NCI-H446 (cell line): Measurements from ENCODE around the gene CIB4.

ENCODE experiments used
- DNase-seq, 2 experiments: peaks; one replicate each; lab custom pipeline; 2025; lab: John Stamatoyannopoulos, UW

Gene CIB4

DNA sequence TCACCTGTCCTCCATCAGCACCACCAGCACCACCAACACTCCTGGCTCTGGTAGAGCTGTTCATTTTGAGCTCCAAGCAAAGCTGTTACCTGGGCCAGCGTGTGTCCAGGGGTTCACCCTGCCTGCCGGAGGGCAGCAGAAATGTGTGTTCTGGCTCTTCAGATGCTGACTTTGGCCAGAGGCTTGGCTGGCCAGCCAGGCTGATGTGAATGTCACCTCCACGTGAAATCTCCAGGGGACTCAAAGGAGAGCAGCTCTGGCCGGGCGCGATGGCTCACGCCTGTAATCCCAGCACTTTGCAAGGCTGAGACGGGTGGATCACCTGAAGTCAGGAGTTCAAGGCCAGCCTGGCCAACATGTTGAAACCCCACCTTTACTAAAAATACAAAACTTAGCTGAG is 33.5 kb downstream of the CIB4 start:
- DNase-seq, result no peak

DNA sequence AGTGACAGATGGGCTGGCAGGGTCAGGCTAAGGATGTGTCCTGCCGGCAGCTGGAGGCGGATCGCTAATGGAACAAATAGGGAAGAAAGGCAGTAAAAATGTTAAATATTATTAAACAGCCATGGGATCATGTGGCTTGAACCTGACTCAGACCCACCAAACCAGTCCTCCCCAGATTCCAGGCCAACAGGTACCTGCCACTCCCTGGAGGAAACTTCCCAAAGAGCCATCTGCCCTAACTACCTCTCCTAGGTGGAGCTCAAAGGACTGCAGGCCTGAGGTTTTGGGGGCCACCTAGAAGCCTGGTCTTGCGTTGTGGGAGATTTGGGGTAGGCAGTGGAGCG is 34.3 kb downstream of the CIB4 start:
- no peak for DNase-seq

DNA sequence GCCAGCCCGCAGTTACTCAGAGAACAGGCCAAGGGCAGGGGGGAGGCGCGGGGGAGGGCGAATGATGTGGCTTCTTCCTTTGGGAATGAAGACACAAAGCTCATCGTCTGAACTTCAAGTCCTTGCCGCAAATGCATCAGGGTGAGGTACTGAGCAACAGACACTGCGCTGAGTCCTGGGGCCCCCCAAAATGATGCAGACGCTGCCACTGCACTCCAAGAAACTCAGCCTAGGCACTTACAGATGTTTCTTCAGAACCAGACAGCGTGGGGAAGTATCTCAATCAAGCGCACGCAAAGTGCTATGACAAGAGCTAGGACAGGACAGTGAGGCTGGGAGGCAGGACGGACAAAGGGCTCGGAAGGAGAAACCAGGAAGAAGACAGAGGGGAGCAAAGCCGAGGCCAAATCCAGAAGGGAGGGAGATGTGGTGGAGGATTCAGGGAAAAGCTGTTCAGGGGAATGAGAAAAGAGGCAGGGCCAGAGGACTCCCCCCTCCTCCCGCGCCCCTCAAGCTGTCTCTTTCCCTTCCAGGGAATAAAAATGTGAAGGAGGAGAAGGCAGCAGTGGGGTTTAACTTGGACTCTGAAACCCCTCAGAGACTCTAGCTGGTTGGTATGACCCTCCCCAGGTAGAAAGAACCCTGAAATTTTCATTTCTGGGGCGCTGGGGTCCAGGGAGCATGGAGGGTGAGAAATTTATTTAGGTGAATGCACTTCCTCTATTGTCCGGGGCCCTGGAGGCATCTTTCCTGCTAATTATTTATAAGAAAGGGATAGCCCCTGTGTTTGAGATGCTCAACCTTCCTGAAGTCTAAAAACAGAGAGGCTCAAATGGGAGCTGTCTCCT is 34.9 kb downstream of the CIB4 start:
- DNase-seq, result peak in 1 of 2 experiments; percentile 17

DNA sequence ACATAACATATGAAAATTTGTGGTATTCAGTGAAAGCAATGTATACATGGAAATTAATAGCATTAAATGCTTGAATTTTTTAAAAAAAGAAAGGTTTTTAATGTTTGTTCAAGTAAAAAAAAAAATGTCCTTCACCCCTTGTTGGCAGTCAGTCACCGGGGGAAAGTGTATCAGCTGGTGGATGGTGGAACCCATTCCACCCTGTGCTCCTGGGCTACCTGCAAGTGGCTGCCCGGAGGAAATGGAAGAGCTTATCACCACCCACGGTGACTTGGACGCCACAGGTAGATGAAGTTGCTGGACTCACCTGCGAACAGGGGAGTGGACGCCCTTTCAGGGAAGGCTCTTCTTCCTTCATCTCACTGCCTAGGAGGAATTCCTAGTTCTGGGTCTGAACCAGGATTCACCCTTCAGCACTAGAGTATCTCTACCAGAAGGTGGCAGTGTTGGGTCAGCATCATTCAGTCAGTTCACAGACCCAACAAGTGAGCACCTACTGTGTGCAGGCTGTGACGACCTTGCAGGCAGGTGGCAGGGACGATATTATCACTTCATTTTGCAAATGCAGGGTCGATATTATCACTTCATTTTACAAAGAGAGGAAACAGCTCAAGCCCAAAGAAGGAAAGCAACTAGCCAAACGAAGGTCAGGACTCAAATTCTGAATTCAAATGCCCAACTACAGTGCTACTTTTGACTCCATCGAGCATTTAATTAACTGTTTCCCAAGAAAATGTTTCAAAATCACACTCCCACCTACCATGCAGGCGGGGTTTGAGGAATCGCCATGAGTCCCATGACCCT is 35.8 kb downstream of the CIB4 start:
- peak; percentile 41 to 76 for DNase-seq

DNA sequence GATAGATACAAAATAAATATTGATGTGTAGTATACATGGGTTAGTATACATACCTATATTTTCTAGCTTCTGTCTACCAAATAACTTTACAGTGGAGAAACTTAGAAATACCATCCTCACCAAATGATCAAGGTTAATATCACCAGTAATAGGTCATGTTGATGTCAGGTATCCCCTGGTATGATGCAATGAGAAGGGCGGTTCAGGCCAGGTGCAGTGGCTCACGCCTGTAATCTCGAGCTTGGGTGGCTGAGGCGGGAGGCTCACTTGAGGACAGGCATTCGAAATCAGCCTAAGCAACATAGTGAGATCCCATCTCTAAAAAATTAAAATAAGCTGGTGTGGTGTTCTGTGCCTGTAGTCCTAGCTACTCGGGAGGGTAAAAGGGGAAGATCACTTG is 38.6 kb downstream of the CIB4 start:
- no peak for DNase-seq

DNA sequence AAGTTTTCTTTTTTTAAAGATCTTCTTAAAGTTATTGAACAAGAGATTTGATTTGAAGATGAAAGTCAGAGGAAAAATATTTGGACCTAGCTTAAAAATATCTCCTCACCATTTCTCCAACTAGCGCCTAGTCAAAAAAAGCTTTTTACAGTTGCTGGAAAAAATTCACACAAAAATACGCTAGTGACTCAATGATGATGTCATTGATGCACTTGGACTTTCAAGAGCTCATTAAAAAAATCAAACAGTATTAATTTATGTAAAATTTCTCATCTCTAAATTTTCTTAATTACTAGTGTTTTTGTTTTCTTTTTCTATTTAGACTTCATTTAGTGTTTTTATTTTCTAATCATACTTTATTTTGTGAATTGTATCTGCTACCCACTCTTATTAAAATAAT is 41.8 kb downstream of the CIB4 start:
- no peak for DNase-seq

- DNase-seq, result no peak
Observed at GRCh38 chr2:26598996-26599373, 42.2 kb downstream of the CIB4 start.

DNA sequence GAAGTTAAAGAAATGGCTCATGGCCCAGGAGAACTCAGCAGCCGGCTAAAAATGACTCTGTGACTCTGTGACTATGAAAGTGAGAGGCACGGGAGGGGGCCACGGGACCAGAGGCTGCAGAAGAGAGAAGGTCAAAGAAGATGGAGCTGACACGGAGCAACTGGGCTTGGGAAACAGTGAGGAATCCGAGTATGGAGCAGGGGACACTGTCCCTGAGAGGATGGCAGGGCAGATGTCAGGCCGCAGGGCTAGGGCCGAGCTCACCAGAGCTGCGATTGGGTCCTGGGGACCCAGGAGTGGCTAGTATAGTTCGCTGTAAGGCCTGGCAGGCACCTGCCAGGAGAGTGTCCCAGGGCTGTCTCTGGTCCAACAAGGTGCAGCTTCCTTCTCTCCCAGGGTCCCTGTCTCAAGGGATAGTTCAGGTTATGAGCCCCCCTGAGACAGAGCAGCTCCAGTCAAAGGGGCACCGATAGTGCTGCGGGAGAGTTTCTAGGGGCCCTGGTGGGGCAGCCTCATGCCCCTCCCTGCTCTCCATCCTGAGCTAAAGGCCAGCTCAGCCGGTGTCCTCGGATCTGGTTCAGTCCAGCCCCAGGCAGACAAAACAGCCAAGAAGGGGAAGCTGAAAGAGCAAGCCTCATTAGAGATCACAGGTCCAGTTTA is 42.7 kb downstream of the CIB4 start:
- no peak for DNase-seq

DNA sequence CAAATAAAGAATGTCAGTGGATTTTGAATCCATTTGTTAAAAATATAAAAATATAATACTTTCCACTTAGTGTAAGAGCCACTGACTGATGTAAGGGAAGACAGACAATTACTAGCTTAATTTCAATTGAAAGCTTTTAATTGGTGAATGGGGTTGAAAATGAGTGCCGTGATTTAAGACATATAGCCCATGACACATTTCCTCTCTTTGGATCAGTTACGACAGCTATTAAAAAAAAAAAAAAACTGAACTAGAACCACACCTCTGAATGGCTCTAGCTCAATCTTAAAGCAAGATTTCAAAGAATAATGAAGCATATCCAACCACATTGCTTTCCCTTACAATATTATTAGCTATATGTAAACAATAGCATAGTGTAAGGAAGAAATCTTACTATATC is 44.0 kb downstream of the CIB4 start:
- DNase-seq, result no peak

GRCh38 chr2:26595146-26595545 is 46.0 kb downstream of the CIB4 start:
- DNase-seq, result no peak

- DNase-seq, result no peak
Observed at GRCh38 chr2:26591619-26592505, 49.3 kb downstream of the CIB4 start.

DNA sequence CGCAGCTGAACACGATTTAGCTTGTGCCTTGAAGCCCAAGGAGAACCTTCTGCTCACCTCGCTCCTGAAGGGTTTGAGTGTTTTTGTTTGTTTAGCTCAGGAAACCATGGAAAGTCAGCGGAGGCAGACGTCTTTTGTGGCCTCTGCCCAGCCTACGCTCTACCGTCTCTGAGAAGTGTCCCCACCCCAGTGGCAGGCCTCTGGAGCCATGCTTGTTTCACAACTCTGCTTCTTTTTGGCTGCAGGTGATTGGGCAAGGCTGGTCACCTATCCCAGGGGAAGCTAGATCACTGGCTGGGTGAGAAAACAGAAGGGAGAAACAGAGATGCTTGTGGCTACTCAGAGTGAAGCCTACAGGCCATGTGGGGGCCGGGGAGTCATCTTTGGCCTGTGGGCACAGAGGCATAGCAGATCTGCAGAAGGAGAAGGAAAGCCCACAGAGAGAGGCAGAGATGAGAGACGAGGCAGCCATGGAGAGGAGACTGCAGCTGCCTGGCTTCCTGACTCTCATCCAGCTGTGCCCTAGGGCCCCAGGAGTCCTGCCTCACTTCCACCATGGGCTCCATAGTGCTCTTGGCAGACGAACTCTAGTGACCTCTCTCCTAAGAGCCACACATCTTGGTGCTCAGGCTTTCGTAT is 50.1 kb downstream of the CIB4 start:
- DNase-seq, result no peak

GRCh38 chr2:26590508-26590907 is 50.7 kb downstream of the CIB4 start:
- no peak for DNase-seq

DNA sequence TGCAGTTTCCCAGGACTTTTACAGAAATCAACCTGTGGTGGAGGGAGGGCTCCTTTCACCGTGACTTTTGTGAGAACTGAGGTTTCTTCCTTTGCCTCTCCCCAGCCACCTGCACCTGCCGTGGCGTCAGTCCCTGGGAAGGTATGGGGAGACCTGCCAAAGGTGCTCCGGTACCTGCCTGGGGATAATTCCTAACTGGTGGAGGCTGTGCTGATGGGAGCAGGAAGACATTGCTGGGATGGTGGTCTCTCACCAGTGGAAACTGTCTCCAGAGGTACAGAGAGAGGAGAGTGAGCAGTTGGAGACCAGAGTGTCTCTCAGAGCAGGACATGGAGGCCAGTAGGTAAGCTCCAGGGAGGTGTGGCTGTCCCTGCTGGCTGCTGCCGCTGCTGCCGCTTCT is 52.6 kb downstream of the CIB4 start:
- no peak for DNase-seq

- DNase-seq, result no peak
Observed at GRCh38 chr2:26587994-26588393, 53.2 kb downstream of the CIB4 start.

DNA sequence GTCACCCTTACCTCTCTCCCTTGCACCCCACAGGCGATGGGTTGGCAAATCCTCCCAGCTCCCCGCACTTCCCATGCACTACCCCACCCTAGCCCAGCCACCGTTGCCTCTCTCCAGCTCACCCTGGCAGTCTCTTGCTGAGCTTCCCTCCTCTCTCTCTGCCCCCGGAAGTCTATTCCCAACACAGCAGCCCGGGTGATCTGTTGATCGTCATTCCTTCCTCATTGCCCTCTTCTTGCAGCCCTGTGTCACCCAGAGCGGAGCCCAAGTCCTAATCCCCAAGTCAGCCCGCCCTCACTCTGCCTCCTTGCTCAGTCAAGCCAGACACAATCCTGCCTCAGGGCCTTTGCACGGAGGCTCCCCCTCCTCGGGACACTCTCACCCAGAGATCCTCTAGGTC is 55.2 kb downstream of the CIB4 start:
- no peak for DNase-seq

DNA sequence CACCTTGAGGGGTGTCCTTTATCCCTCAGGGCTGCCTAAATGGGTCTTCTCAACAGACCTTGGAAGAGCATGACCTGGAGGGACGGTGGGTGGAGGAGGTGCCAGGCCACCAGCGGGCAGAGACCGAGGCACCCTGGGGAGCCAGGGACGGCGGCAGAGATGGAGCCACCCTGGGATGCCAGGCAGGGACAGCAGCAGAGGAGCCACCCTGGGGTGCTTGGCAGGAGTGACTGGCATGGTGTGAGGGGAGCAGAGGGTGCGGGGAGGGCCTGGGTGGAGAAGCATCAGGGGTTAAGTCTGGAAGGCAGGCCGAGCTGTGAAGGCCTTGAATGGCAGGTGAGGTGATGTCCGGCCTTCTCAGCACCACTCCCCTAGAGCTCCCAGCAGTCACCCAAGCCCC is 56.1 kb downstream of the CIB4 start:
- DNase-seq, result no peak

GRCh38 chr2:26584656-26585055 is 56.5 kb downstream of the CIB4 start:
- DNase-seq, result no peak

DNA sequence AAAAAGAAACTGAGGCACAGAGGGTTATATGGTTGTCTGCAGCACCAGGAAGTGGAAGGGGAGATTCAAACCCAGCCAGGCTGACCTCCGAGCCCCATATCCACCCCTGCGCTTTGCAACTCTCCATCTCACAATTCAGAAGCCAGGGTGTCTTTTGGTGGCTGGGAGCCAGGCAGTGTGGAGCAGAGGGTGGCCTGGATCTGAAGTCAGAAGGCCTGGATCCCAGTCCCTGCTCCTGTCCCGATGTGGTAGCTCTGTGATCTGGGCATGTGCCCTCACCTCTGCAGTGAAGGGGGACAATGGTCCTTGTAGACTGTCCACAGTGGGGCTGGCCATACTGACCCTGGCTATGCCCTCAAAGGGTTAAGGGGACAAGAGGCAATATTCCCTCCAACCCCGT is 57.0 kb downstream of the CIB4 start:
- no peak for DNase-seq

- no peak for DNase-seq
Observed at GRCh38 chr2:26583381-26583911, 57.7 kb downstream of the CIB4 start.

DNA sequence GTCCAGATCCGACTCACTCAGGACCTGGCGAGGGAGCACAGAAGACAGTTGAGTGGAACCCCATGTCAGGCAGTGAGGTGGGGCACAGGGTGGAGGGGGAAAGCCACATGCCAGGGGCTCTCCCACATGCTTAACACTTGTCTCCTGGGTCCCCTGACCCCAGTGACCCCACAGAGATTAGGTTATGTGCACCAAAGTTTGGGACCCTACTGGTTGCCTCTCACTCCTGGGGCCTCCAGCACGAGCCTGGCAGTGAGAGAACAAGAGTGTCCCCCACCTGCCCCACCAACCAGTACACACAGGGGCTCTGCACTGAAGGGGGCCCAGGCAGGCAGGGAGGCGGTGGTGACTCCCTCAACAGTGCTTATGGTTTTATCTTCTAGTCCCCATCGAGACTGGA is 58.3 kb downstream of the CIB4 start:
- no peak for DNase-seq
